Stimulated activated CD8-positive, alpha-beta memory T cell treated with anti-CD3 and anti-CD28 coated beads, Interleukin-12 subunit alpha, Interleukin-12 subunit beta, amount 100 ng/mL, for 24 hours (primary cell): ENCODE data around the gene PRMT9.

Experiments
- DNase-seq: peaks from one replicate; pipeline ENCODE4 v3.0.0-alpha.2; 2020; ENCODE audit errors: extremely low read depth

PRMT9 gene

DNA sequence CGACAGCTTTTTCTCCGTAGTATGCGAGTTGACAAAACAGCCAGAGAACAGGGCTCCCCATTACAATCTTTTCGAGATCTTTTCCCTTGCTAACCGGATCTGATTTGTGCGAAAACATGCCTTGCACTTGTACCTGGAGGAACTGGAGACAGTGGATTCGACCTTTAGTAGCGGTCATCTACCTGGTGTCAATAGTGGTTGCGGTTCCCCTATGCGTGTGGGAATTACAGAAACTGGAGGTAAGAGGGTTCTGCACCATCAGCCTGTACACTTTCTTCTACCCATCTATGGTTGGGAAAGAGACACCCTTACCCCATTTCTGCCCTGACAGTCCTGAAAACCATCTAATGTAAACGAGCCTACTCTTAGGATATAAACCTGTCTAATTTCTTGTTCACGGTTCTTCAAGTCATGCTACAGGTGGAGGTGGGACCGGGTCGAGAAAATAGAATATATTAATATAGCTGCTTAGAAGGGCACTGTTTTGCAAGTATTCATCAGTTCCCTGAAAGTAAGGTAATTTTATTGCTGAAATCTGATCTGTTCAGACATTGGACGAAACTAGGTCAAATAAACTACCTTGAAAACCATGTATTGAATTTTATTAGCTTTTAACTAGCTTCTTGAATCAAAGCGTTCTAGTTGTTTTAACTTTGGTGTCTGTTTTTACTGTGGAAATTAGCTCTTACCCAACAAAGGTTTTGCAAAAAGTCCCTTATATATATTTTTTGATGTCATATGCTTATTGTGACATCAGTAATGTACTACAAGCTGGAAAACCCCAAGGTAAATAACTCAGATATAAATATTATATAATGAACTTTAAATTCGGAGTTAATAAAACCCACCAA is 65.9 kb downstream of the PRMT9 start:
- DNase-seq, result no peak

- peak; percentile 98 for DNase-seq
These were observed 66.7 kb downstream of the PRMT9 start, which contains the start of gene TMEM184C for GRCh38 chr4:147617173-147617840. TMEM184C (plus strand) TSS chr4:147617397; CDS start chr4:147617957, 560 bp downstream.

- no peak for DNase-seq
These were observed 67.2 kb downstream of the PRMT9 start for GRCh38 chr4:147616849-147617172.

DNA sequence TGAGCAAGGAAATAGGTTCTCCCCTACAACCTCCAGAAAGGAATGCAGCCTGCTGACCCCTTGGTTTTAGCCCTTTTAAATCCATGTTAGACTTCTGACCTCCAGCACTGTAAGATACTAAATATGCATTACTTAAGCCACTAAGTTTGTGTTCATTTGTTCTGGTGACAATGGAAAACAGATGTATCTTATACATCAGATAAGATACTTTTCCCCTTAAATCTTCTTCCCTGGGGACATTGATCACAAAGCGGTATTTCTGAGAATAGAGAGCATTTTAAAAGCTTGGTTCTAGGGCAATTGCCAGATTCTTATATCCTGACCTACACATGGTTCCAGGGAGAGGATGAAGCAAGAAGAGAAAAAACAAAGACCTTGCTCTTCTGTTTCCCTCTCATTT is 73.3 kb downstream of the PRMT9 start:
- no peak for DNase-seq

GRCh38 chr4:147607471-147607870 is 76.5 kb downstream of the PRMT9 start:
- DNase-seq, result no peak

- no peak for DNase-seq
These were observed 78.5 kb downstream of the PRMT9 start for GRCh38 chr4:147605499-147605898.

DNA sequence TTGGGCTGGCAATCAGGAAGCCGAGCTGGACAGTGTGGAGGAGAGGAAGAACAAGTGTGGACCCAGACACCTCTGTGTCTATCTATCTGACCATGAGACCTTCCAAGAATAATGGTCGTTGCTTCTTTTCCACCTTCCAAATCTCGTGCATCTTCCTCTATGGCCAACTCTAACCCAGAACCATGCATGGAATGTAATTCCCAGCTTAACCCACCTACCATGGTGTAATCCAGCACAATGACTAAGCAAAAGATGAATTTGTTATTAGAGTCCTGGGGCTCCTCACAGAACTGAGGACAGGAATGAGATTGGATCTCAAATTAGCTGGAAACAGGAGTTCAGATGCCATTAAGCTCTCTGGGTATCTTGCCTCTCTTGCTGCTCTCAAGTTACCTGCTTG is 84.2 kb downstream of the PRMT9 start:
- no peak for DNase-seq

GRCh38 chr4:147599206-147599605 is 84.8 kb downstream of the PRMT9 start:
- DNase-seq, result no peak

GRCh38 chr4:147597561-147597960 is 86.4 kb downstream of the PRMT9 start:
- DNase-seq, result no peak

DNA sequence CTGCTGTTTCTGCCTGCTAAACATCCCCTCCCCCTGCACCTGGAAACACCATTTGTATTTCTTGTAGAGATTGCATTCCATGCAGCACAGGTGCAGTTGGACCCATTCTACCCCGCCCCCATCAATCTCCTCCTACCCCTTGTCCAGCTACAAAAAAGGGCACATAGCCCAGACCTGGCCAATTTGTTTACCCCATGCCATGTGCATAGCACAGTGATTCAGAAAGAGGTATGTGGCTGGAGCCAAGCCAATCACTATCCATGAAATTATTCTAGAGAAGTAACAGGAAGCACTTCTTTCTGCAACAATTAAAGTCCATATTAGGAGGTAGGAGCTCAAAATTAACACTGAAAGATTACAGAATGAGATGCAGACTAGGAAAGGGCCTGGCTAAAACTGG is 87.0 kb downstream of the PRMT9 start:
- no peak for DNase-seq

DNA sequence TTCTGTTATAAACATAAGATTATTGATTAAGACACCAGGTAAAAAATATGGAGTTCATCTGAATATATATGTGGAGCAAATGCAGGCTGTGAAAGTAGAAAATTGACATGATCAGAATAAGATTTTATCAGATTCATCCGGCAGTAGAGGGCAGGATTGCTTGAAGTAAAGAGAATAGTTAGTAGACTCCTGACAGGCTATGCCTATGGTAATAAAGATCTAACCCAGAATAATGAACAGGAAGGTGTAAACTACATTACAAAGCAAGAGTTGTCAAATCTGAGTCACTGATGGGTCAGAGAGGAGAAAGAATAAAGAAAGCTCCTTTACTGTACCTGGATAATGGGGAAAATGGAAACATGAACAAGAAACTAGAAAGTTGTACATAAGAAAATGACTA is 87.6 kb downstream of the PRMT9 start:
- no peak for DNase-seq

GRCh38 chr4:147594578-147594977 is 89.4 kb downstream of the PRMT9 start:
- DNase-seq, result no peak

- DNase-seq, result no peak
These were observed 89.9 kb downstream of the PRMT9 start for GRCh38 chr4:147594107-147594506.

DNA sequence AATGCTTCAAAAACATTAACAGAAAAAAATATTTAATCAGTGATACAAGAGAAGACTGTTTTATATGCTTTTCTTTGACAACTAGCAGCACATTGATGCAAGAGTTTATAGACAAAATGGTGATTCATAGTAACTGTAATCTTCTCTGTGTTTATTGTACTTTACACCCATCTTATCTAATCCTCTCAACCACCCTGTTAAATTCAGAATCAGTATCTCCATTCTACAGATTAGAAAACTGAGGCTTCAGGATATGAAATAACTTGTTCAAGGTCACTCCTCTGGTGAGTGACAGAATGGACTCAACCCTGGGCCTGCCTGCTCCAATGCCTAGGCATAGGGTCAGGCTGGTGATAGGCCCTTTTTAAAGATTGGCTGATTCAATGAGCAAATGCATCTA is 92.9 kb downstream of the PRMT9 start:
- DNase-seq, result no peak

- no peak for DNase-seq
These were observed 93.6 kb downstream of the PRMT9 start for GRCh38 chr4:147590249-147590920.

GRCh38 chr4:147589586-147589985 is 94.4 kb downstream of the PRMT9 start:
- no peak for DNase-seq
